PFSK-1 (cell line): ENCODE measurements around the gene TET2.

ENCODE experiments used
- FOXP2 ChIP-seq: optimal IDR thresholded peaks from 2 replicates; pipeline ENCODE3; 2011; ENCODE audit warnings: borderline replicate concordance, control low read depth, inconsistent platforms; ENCODE audit not compliant: insufficient read depth; ENCODE audit errors: extremely low read length, extremely low read depth
- POLR2AphosphoS5 ChIP-seq: IDR thresholded peaks from 2 replicates; pipeline ENCODE4 v1.6.1; 2012; ENCODE audit warnings: low read depth, mild to moderate bottlenecking, control low read depth, low read length, moderate library complexity
- REST ChIP-seq, 2 experiments: IDR thresholded peaks; 2 replicates each; pipeline versions ENCODE4 v1.6.1 to v1.8.0; 2011 to 2012; ENCODE audit warnings: low read depth in 2 of 2, low read length in 2 of 2, control low read depth in 1 of 2, inconsistent platforms in 1 of 2, mild to moderate bottlenecking in 1 of 2, moderate library complexity in 1 of 2; ENCODE audit not compliant: insufficient read depth in 1 of 2
- SIN3A ChIP-seq: IDR thresholded peaks from 2 replicates; pipeline ENCODE4 v1.6.1; 2012; ENCODE audit warnings: mild to moderate bottlenecking, low read length, moderate library complexity, borderline replicate concordance; ENCODE audit not compliant: insufficient read depth
- TAF1 ChIP-seq: IDR thresholded peaks from 2 replicates; pipeline ENCODE4 v1.6.1; 2012; ENCODE audit warnings: low read length, control low read depth, borderline replicate concordance; ENCODE audit not compliant: insufficient read depth

The TET2 gene

GRCh38 chr4:105158837-105159236, 12.2 kb downstream of the TET2 start:
- TF ChIP-seq POLR2AphosphoS5 (no peak), REST (IDR thresholded peaks at IDR 0.05; ENCODE audit: insufficient read depth in 1 of 2, low read depth in 2 of 2, low read length in 2 of 2) (no peak), TAF1 (no peak), SIN3A (no peak), FOXP2 (no peak)

GRCh38 chr4:105162123-105162796, 15.6 kb downstream of the TET2 start:
- TF ChIP-seq POLR2AphosphoS5 (no peak), TAF1 (no peak), FOXP2 (no peak), REST (IDR thresholded peaks at IDR 0.05; ENCODE audit: insufficient read depth in 1 of 2, low read depth in 2 of 2, low read length in 2 of 2) (no peak), SIN3A (no peak)

- TF ChIP-seq POLR2AphosphoS5: no peak
- no peak for TF ChIP-seq SIN3A
- TF ChIP-seq TAF1: no peak
- TF ChIP-seq REST (IDR thresholded peaks at IDR 0.05; ENCODE audit: insufficient read depth in 1 of 2, low read depth in 2 of 2, low read length in 2 of 2): no peak
- no peak for TF ChIP-seq FOXP2
Measured at GRCh38 chr4:105164548-105164947, 17.9 kb downstream of the TET2 start.

GRCh38 chr4:105166066-105166465, 19.4 kb downstream of the TET2 start:
- TF ChIP-seq POLR2AphosphoS5 (no peak), REST (IDR thresholded peaks at IDR 0.05; ENCODE audit: insufficient read depth in 1 of 2, low read depth in 2 of 2, low read length in 2 of 2) (no peak), FOXP2 (no peak), SIN3A (no peak), TAF1 (no peak)

- no peak for TF ChIP-seq REST (IDR thresholded peaks at IDR 0.05; ENCODE audit: insufficient read depth in 1 of 2, low read depth in 2 of 2, low read length in 2 of 2)
- no peak for TF ChIP-seq POLR2AphosphoS5
- no peak for TF ChIP-seq TAF1
- TF ChIP-seq FOXP2: no peak
- no peak for TF ChIP-seq SIN3A
Measured at GRCh38 chr4:105170711-105171110, 24.0 kb downstream of the TET2 start.
